Measurements from ENCODE around the gene ALG1L2. TPM values are rescaled to one million over a fixed set of nuclear protein-coding genes. Genes with fewer than 3 reads are reported as not detected.
"Not testable (repeated sequence)": the region's sequence is repeated elsewhere in the genome, so short reads cannot be mapped to it uniquely, and the experiment has no call there.

ALG1L2 gene
- total RNA-seq, 1 donor from 2014 or later = 1.6 TPM

GRCh38 chr3:130088061-130088460 lies 6.4 kb downstream of the ALG1L2 start:
- no peak for TF ChIP-seq CTCF (conservative IDR thresholded peaks at IDR 0.05)
- Mint-ChIP-seq H3K36me3 (ENCODE audit: low read depth) (no peaks in the 10 kb centered on the region), H3K4me3 (no peak overlapping the region), H3K27me3 (ENCODE audit: low read depth) (no peaks in the 10 kb centered on the region), H3K27ac (ENCODE audit: unreplicated experiment) (no peak overlapping the region), H3K9me3 (no peaks in the 10 kb centered on the region), H3K4me1 (peaks cover under 1% of the 10 kb centered on the region)
- no peak for DNase-seq (ENCODE audit: low read depth, low spot score)

- H3K27me3 Mint-ChIP-seq (ENCODE audit: low read depth); H3K27ac Mint-ChIP-seq (ENCODE audit: unreplicated experiment); H3K36me3 Mint-ChIP-seq (ENCODE audit: low read depth); DNase-seq (ENCODE audit: low read depth, low spot score); H3K4me3 Mint-ChIP-seq; H3K4me1 Mint-ChIP-seq; H3K9me3 Mint-ChIP-seq: not testable (repeated sequence)
These were observed 9.1 kb downstream of the ALG1L2 start for GRCh38 chr3:130090681-130091080.

GRCh38 chr3:130091958-130092357 lies 10.3 kb downstream of the ALG1L2 start:
- Mint-ChIP-seq H3K27me3 (ENCODE audit: low read depth) (no peaks in the 10 kb centered on the region), H3K27ac (ENCODE audit: unreplicated experiment) (no peak overlapping the region), H3K4me3 (no peak overlapping the region), H3K36me3 (ENCODE audit: low read depth) (no peaks in the 10 kb centered on the region), H3K9me3 (no peaks in the 10 kb centered on the region), H3K4me1 (peaks cover 6% of the 10 kb centered on the region)
- no peak for DNase-seq (ENCODE audit: low read depth, low spot score)
- no peak for TF ChIP-seq CTCF (conservative IDR thresholded peaks at IDR 0.05)

GRCh38 chr3:130093741-130094391 lies 12.2 kb downstream of the ALG1L2 start:
- Mint-ChIP-seq H3K4me3 (no peak overlapping the region), H3K27ac (ENCODE audit: unreplicated experiment) (no peak overlapping the region), H3K9me3 (no peaks in the 10 kb centered on the region), H3K36me3 (ENCODE audit: low read depth) (no peaks in the 10 kb centered on the region), H3K27me3 (ENCODE audit: low read depth) (no peaks in the 10 kb centered on the region), H3K4me1 (peaks cover 6% of the 10 kb centered on the region)
- TF ChIP-seq CTCF (conservative IDR thresholded peaks at IDR 0.05) = no peak
- no peak for DNase-seq (ENCODE audit: low read depth, low spot score)

- H3K4me1 Mint-ChIP-seq; H3K27ac Mint-ChIP-seq (ENCODE audit: unreplicated experiment); H3K9me3 Mint-ChIP-seq; H3K27me3 Mint-ChIP-seq (ENCODE audit: low read depth); H3K4me3 Mint-ChIP-seq; H3K36me3 Mint-ChIP-seq (ENCODE audit: low read depth); DNase-seq (ENCODE audit: low read depth, low spot score): not testable (repeated sequence)
These were observed 12.9 kb downstream of the ALG1L2 start for GRCh38 chr3:130094491-130094941.

- not testable (repeated sequence) for H3K27me3 Mint-ChIP-seq (ENCODE audit: low read depth); H3K4me3 Mint-ChIP-seq; H3K9me3 Mint-ChIP-seq; H3K36me3 Mint-ChIP-seq (ENCODE audit: low read depth); DNase-seq (ENCODE audit: low read depth, low spot score); H3K27ac Mint-ChIP-seq (ENCODE audit: unreplicated experiment); H3K4me1 Mint-ChIP-seq
These were observed 14.2 kb downstream of the ALG1L2 start for GRCh38 chr3:130095858-130096257.

- H3K9me3 Mint-ChIP-seq; H3K27me3 Mint-ChIP-seq (ENCODE audit: low read depth); H3K36me3 Mint-ChIP-seq (ENCODE audit: low read depth); H3K4me3 Mint-ChIP-seq; H3K27ac Mint-ChIP-seq (ENCODE audit: unreplicated experiment); H3K4me1 Mint-ChIP-seq; DNase-seq (ENCODE audit: low read depth, low spot score): not testable (repeated sequence)
These were observed 15.5 kb downstream of the ALG1L2 start for GRCh38 chr3:130097096-130097495.

All from neural crest cell (in vitro differentiated cells).